ENCODE results near the gene HAUS1.

GRCh38 chr18:46171331-46171730, 67.1 kb downstream of the HAUS1 start:
- no peak for TF ChIP-seq BHLHE40 (IDR thresholded peaks at IDR 0.05; ENCODE audit: low read depth, low read length)
- TF ChIP-seq CTCF (conservative IDR thresholded peaks at IDR 0.05; ENCODE audit: low read depth, low read length): no peak
- no peak for TF ChIP-seq CHD1 (IDR thresholded peaks at IDR 0.05; ENCODE audit: low read depth, low read length)
- no peak for TF ChIP-seq POLR2A (IDR thresholded peaks at IDR 0.05; ENCODE audit: low read depth, low read length)
- TF ChIP-seq MXI1 (IDR thresholded peaks at IDR 0.05; ENCODE audit: borderline replicate concordance, low read depth, low read length): no peak
- no peak for TF ChIP-seq RCOR1 (IDR thresholded peaks at IDR 0.05; ENCODE audit: insufficient replicate concordance, low read length)
- TF ChIP-seq SMC3 (IDR thresholded peaks at IDR 0.05; ENCODE audit: low read depth, low read length): no peak

All from IMR-90 (cell line).